GM23338 (cell line): ENCODE results near the gene CA6. TPM values are rescaled to one million over a fixed set of nuclear protein-coding genes. Genes with fewer than 3 reads are reported as not detected.

Source experiments
- ATAC-seq: fragments of 200-7000 bp; cut with Tn5 transposase; 3 replicates; pipeline ENCODE4 v1.9.1; 2020
- DNase-seq: peaks from one replicate; pipeline ENCODE4 v3.0.0-alpha.2; 2015; ENCODE audit warnings: low spot score
- H2AFZ ChIP-seq: fragments of 200-600 bp; sonication (generic); 2 replicates; pipeline ENCODE4 v1.8.0; 2016; ENCODE audit warnings: antibody characterized with exemption, mild to moderate bottlenecking, moderate library complexity
- H3F3A ChIP-seq: fragments of 200-600 bp; sonication (generic); replicated peaks from 2 replicates; pipeline ENCODE4 v1.8.0; 2017; ENCODE audit warnings: antibody characterized with exemption, mixed run types, low read depth
- H3K27ac ChIP-seq: fragments of 200-600 bp; sonication (generic); 2 replicates; pipeline ENCODE4 v1.6.1; 2016; ENCODE audit warnings: low read depth
- H3K27me3 ChIP-seq: fragments of 200-600 bp; sonication (generic); 2 replicates; pipeline ENCODE4 v1.8.0; 2016; ENCODE audit warnings: mild to moderate bottlenecking, mixed run types, moderate library complexity; ENCODE audit not compliant: insufficient read depth
- H3K36me3 ChIP-seq: fragments of 200-600 bp; sonication (generic); 2 replicates; pipeline ENCODE4 v1.8.0; 2016; ENCODE audit warnings: mild to moderate bottlenecking; ENCODE audit not compliant: insufficient read depth
- H3K4me1 ChIP-seq: fragments of 200-600 bp; sonication (generic); 2 replicates; pipeline ENCODE4 v1.8.0; 2016; ENCODE audit warnings: mild to moderate bottlenecking, moderate library complexity; ENCODE audit not compliant: insufficient read depth
- H3K4me2 ChIP-seq: fragments of 200-600 bp; sonication (generic); 2 replicates; pipeline ENCODE4 v1.7.1; 2017; ENCODE audit warnings: mixed run types
- H3K4me3 ChIP-seq: fragments of 200-600 bp; sonication (generic); 2 replicates; pipeline ENCODE4 v1.6.1; 2016; ENCODE audit warnings: mixed run types
- H3K79me2 ChIP-seq: fragments of 200-600 bp; sonication (generic); replicated peaks from 2 replicates; pipeline ENCODE4 v1.8.0; 2017; ENCODE audit warnings: mild to moderate bottlenecking; ENCODE audit not compliant: insufficient read depth
- H3K9me2 ChIP-seq: fragments of 200-600 bp; sonication (generic); 2 replicates; pipeline ENCODE4 v1.8.0; 2017; ENCODE audit not compliant: insufficient read depth
- H4K20me1 ChIP-seq: fragments of 200-600 bp; sonication (generic); replicated peaks from 2 replicates; pipeline ENCODE4 v1.8.0; 2017; ENCODE audit warnings: mild to moderate bottlenecking; ENCODE audit not compliant: insufficient read depth
- H3K27ac Mint-ChIP-seq: 2 replicates; pipeline ENCODE4 v1.8.0; 2020; ENCODE audit warnings: inconsistent platforms, mild to moderate bottlenecking, moderate library complexity, mixed read lengths
- H3K27me3 Mint-ChIP-seq: 3 replicates; pipeline ENCODE4 v1.8.0; 2022; ENCODE audit warnings: low read depth, mild to moderate bottlenecking, moderate library complexity, mixed read lengths, inconsistent platforms; ENCODE audit not compliant: insufficient read depth, poor library complexity
- H3K36me3 Mint-ChIP-seq: 3 replicates; pipeline ENCODE4 v1.8.0; 2021; ENCODE audit warnings: low read depth, mild to moderate bottlenecking, inconsistent platforms, moderate library complexity, mixed read lengths
- H3K4me1 Mint-ChIP-seq: 3 replicates; pipeline ENCODE4 v1.8.0; 2020; ENCODE audit warnings: mild to moderate bottlenecking, inconsistent platforms, mixed read lengths
- H3K4me3 Mint-ChIP-seq: 3 replicates; pipeline ENCODE4 v1.8.0; 2021; ENCODE audit warnings: moderate library complexity, mild to moderate bottlenecking, inconsistent platforms, mixed read lengths
- H3K9me3 Mint-ChIP-seq: 3 replicates; pipeline ENCODE4 v1.8.0; 2020; ENCODE audit warnings: moderate library complexity, mild to moderate bottlenecking, inconsistent platforms, mixed read lengths
- CREB1 ChIP-seq: fragments of 250-450 bp; sonication (Bioruptor Pico); IDR thresholded peaks from 2 replicates; pipeline ENCODE4 v1.5.0; 2020; ENCODE audit warnings: low read depth, mild to moderate bottlenecking, moderate library complexity
- CTCF ChIP-seq, 2 experiments: fragments of 200-600 bp in 1 of 2; sonication (generic) in 1 of 2; conservative IDR thresholded peaks; 2 replicates each; pipeline versions ENCODE4 v1.5.1 to v1.6.1; 2016 to 2017; ENCODE audit warnings: antibody characterized with exemption in 2 of 2, low read depth in 2 of 2, mild to moderate bottlenecking in 2 of 2, moderate library complexity in 1 of 2
- JUNB ChIP-seq: IDR thresholded peaks from one replicate; pipeline ENCODE4 v1.6.1; 2016; ENCODE audit warnings: antibody characterized with exemption; ENCODE audit not compliant: unreplicated experiment
- REST ChIP-seq: IDR thresholded peaks from one replicate; pipeline ENCODE4 v1.6.1; 2018; ENCODE audit warnings: antibody characterized with exemption; ENCODE audit not compliant: unreplicated experiment
- STAT1 ChIP-seq: IDR thresholded peaks from one replicate; pipeline ENCODE4 v1.6.1; 2016; ENCODE audit warnings: antibody characterized with exemption; ENCODE audit not compliant: unreplicated experiment
- ZNF114 ChIP-seq: fragments of 250-450 bp; sonication (Bioruptor Pico); IDR thresholded peaks from 2 replicates; pipeline ENCODE4 v1.5.0; 2020; ENCODE audit warnings: mild to moderate bottlenecking, moderate library complexity
- ZNF331 ChIP-seq: fragments of 250-450 bp; sonication (Bioruptor Pico); IDR thresholded peaks from 2 replicates; pipeline ENCODE4 v1.5.0; 2020; ENCODE audit warnings: low read depth, mild to moderate bottlenecking, moderate library complexity
- ZNF462 ChIP-seq: fragments of 250-450 bp; sonication (Bioruptor Pico); IDR thresholded peaks from 2 replicates; pipeline ENCODE4 v1.5.0; 2020; ENCODE audit warnings: mild to moderate bottlenecking, moderate library complexity
- polyA plus RNA-seq: library from polyadenylated mRNA; unstranded; fragments of >200 nt; fragmentation: Nextera tagmentation; extraction: Ambion mirVana; gene quantifications from 2 replicates; pipeline ENCODE4 v1.2.1, GENCODE V29; 2016
- total RNA-seq: library from RNA; depleted of rRNA; stranded (reverse); fragments of >200 nt; shearing (Covaris generic); gene quantifications from 2 replicates; pipeline ENCODE4 v1.2.3, GENCODE V29; 2014

The CA6 gene
- total and polyA plus RNA-seq, 2 experiments from 2014 or later = not detected

- TF ChIP-seq REST (no peak), CTCF (conservative IDR thresholded peaks at IDR 0.05; ENCODE audit: low read depth in 2 of 2) (no peak), ZNF331 (CRISPR knock-in tag) (no peak)
Measured at GRCh38 chr1:8988618-8988967, 42.9 kb downstream of the CA6 start (continued).

- Histone ChIP-seq H3K4me2 (no peak overlapping the region), H3K36me3 (no peaks in the 10 kb centered on the region), H2AFZ (no peak overlapping the region), H3F3A (no peaks in the 10 kb centered on the region), H3K4me3 (no peak overlapping the region), H4K20me1 (no peaks in the 10 kb centered on the region), H3K9me2 (no peaks in the 10 kb centered on the region), H3K79me2 (no peaks in the 10 kb centered on the region), H3K27ac (no peak overlapping the region), H3K27me3 (no peaks in the 10 kb centered on the region), H3K4me1 (no peaks in the 10 kb centered on the region)
- Mint-ChIP-seq H3K4me1 (no peaks in the 10 kb centered on the region), H3K4me3 (no peak overlapping the region), H3K9me3 (peaks cover 15% of the 10 kb centered on the region), H3K27me3 (peaks cover 6% of the 10 kb centered on the region), H3K36me3 (peaks cover 9% of the 10 kb centered on the region), H3K27ac (no peak overlapping the region)
- no peak for DNase-seq
- no peak for ATAC-seq
- no peak for TF ChIP-seq JUNB
- TF ChIP-seq ZNF462 (CRISPR knock-in tag) = no peak
- TF ChIP-seq STAT1 = no peak
- no peak for TF ChIP-seq ZNF331 (CRISPR knock-in tag)
- no peak for TF ChIP-seq CTCF (conservative IDR thresholded peaks at IDR 0.05; ENCODE audit: low read depth in 2 of 2)
- no peak for TF ChIP-seq ZNF114 (CRISPR knock-in tag)
- no peak for TF ChIP-seq CREB1 (CRISPR knock-in tag)
Measured at GRCh38 chr1:8989061-8989460, 43.4 kb downstream of the CA6 start.
